HG02973 (cell line): ENCODE data around the gene FAT2.

Experiments
- ATAC-seq: cut with Tn5 transposase; IDR thresholded peaks from one replicate; pipeline ENCODE4 v1.9.1; 2021; ENCODE audit warnings: moderate library complexity; ENCODE audit not compliant: unreplicated experiment

Gene FAT2

DNA sequence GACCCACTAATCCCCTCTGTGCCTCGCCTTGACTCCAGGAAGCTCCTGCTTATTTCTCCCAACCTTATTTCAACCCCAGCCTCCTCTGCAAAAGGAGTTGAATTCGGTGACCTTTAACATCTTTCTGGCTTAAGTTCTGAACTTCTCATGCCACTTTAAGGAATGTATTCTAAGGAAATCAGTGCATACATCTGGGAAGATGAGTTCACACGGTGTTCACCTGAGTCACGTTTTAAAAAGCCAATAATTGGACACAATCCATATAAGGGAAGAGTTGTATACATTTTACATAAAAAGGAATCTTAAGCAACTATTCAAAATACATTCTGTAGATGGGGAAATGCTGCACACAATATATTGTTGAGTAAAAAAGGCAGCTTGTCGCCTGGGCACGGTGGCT is 33.2 kb downstream of the FAT2 start:
- ATAC-seq: no peak

DNA sequence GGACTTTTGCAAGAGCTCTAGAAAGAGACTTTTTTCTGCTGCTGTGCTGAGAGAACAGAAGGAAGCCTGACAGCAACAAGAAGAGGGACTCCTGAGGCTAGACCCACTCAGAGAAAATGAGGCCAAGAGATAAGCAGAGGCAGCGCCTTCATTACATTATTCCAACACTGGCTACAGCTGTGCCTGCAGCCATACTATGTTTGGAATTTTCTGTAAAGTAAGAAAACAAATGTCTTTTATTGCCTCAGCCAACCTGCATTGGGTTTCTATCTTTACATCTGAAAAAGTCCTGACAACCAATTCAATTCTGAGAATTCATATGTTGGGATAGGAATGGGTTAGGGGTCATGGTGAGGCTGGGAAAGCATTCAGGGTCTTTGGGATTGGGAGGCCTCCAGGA is 33.7 kb downstream of the FAT2 start:
- no peak for ATAC-seq

DNA sequence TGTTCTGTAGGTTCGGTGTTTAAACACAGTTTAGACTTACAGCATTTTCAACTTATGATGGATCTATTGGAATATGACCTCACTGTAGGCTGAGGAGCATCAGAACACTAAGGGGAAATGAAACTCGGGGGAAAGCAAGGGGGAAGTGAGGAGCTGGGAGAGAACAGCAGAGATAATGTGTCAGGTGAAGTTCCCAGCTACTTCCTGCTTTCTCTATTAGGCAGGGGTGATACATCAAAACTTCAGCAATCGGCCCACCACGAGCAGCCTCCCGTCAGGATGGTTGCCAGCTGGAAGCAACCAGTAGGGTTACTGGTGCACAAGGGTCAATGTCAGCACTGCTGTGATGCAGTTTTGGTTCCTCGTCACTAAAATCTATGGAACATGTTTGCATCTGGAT is 34.3 kb downstream of the FAT2 start:
- ATAC-seq: no peak

DNA sequence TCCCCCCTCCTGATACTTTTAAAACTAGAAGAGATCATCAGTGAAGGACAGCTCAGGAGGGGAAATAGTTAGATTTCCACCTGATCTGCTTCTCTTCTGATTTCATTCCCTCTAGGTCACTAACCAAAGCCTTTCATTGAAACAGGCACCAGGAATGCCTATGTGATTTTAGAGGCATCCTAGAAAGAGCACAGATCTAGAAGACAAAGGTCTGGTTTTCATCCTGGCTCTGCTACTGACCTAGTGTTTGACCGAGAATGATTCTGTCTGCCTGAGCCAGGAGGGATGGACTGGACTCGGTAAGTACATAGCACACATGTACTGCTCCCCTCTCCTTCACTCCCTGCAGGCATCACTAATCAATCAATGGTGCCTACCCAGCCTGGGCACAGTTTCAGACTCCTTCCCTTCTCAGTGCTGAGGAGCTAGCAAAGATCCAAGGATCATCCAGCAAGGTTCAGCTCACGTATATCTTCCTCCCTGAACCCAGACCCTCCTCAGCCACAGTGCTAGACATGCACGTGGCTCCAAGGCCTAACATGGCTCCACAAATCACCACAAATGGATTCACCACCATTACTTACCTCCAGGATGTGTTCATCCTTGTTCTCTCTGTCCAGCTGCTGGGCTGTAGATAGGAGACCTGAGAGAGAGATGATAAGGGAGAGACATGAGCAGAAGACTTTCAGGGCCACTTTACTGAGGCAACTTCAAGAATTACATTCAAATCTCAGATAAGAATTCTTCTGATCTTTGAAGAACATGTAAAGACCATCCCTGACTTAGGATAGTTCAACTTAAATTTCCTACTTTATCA is 35.2 kb downstream of the FAT2 start:
- no peak for ATAC-seq

DNA sequence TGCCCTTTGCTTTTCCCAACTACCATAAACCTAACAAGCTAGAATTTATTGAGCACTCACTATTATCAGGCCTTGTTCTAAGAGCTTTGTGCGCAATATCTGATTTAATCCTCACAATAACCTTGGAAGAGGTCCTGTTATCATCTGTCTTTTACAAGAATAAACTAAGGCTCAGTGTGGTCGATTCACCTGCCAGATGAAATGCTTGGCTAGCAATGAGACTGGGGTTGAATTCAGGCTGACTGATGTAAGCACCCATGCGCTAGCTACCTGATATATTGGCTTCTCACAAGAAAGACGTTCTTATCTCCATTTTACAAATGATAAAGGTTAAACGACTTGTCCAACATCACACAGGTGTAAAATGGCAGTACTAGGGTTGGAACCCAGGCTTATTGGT is 37.4 kb downstream of the FAT2 start:
- ATAC-seq: no peak

DNA sequence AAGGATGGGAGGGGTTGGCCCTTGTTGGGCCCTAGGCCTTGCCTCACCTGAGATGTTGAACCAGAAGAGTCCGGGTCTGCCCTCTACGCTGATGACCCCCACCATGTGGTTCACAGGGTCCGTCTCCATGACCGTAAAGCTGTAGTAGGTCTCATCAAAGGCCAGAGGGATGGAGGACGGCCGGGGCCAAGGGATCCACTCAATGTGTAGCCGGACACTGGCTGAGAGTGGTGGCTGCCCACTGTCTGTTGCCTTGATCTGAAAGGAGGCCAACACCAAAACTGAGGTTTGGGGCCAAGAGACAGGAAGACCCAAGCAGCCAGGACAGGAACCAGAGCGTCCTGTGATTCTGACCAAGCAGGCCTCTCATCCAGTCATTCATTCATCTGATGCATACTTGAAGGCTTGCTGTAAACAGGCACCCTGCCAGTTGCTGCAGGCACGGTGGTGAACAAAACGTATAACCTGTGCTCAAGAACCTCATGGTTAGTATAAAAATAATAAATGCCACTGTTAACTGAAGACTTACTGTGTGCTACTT is 37.9 kb downstream of the FAT2 start:
- no peak for ATAC-seq

DNA sequence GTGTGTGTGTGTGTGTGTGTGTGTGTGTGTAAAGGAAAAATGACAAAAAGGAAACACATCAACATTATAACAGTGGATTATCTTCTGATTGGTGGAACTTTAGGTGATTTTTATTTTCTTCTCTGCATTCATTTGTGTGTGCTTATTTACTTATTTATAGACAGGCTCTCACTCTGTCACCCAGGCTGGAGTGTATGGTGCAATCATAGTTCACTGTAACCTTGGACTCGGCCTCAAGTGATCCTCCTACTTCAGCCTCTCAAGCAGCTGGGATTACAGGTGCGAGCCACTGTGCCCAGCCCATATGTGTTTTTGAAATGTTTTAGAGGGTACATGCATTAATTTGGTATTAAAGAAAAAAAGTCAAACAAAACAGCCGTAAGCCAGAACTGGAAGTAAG is 39.1 kb downstream of the FAT2 start:
- no peak for ATAC-seq

DNA sequence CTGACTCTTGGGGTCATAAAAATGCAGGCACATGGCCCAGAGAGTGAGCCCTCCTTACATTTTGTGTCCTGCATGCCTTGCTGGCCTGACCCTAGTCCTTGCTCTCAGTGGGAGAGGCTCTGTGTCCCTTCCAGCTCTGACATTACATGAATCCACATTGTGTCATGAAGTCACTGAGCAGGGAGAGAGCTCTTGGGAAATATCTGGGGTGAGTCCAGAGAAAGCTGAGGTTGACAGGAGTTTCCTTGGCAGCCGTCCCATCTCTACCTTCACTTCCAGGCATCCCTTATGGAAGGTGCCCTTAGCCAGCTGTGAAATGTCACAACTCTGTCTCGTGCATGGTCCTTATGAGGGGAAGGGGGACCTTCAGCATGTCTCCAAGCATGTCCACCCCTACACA is 41.0 kb downstream of the FAT2 start:
- no peak for ATAC-seq

DNA sequence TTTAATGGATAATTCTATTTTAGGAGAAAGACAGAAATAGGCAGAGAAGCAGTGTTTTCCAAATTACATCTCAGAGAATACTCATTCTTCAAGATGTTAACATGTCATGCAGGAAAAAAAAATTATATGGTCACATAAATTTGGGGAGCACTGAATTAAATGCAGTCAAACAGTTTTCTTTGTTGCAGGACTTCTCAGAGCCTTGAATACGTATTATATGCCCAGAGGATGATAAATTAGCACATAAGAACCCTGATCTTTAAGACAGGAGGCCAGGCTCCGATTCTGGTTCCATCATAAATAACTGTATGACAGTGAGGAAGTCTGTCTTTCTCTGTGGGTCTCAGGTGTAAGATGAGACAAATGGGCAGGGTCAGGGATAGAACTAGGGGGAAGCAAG is 41.4 kb downstream of the FAT2 start:
- no peak for ATAC-seq

DNA sequence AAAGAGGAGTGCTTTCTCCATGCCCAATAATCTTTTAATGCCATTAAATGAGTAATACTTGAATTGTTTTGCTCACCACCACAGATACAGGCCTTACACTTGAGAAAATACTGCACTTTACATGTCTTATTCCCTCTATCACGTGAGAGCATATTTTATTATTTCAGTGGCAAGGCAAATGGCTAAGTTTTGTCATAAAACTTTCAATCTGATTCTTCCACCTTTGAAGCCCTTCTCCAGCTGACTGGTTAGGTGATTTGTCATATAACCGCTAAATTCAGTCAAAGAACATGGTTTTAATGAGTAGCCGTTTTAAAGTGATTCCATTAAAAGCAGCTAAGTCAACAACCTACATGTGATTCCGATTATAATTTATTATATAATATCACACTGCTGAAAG is 43.8 kb downstream of the FAT2 start:
- no peak for ATAC-seq

DNA sequence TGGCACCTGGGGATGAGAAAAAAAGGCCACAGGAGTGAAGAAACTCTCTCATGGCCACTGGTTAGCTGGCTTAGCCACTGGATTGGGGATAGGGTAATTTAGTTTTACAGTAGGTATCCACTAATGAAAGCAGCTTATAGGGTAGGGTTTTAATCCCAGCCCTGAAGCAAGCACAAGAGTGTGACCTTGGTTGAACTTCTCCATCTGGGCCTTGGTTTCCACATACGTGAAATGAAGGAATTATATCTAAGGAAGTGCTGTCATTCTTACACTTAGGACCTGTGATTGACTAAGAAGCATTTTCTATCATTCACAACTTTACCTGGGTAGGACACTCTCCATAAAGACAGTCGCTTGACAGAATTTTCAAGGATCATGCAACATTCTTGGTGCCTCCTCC is 49.6 kb downstream of the FAT2 start:
- no peak for ATAC-seq
